ENCODE data around the gene PELI2.

The PELI2 gene

GRCh38 chr14:56172571-56172971 lies 54.4 kb downstream of the PELI2 start:
- DNase-seq (ENCODE audit: low read depth in 2 of 2): no peak

- no peak for DNase-seq (ENCODE audit: low read depth in 2 of 2)
Measured at GRCh38 chr14:56173365-56173922, 55.2 kb downstream of the PELI2 start.

- no peak for DNase-seq (ENCODE audit: low read depth in 2 of 2)
Measured at GRCh38 chr14:56175773-56176172, 57.6 kb downstream of the PELI2 start.

- no peak for DNase-seq (ENCODE audit: low read depth in 2 of 2)
Measured at GRCh38 chr14:56176530-56176929, 58.3 kb downstream of the PELI2 start.

GRCh38 chr14:56177036-56177435 lies 58.8 kb downstream of the PELI2 start:
- no peak for DNase-seq (ENCODE audit: low read depth in 2 of 2)

- no peak for DNase-seq (ENCODE audit: low read depth in 2 of 2)
Measured at GRCh38 chr14:56180754-56181542, 62.7 kb downstream of the PELI2 start.

GRCh38 chr14:56181681-56182085 lies 63.5 kb downstream of the PELI2 start:
- DNase-seq (ENCODE audit: low read depth in 2 of 2): no peak

GRCh38 chr14:56182410-56182809 lies 64.2 kb downstream of the PELI2 start:
- DNase-seq (ENCODE audit: low read depth in 2 of 2): no peak

- DNase-seq (ENCODE audit: low read depth in 2 of 2): no peak
Measured at GRCh38 chr14:56183631-56184157, 65.5 kb downstream of the PELI2 start.

- DNase-seq (ENCODE audit: low read depth in 2 of 2): no peak
Measured at GRCh38 chr14:56185992-56186391, 67.8 kb downstream of the PELI2 start.

- no peak for DNase-seq (ENCODE audit: low read depth in 2 of 2)
Measured at GRCh38 chr14:56187736-56188135, 69.5 kb downstream of the PELI2 start.

GRCh38 chr14:56189307-56189706 lies 71.1 kb downstream of the PELI2 start:
- DNase-seq (ENCODE audit: low read depth in 2 of 2): no peak

GRCh38 chr14:56193347-56193746 lies 75.1 kb downstream of the PELI2 start:
- DNase-seq (ENCODE audit: low read depth in 2 of 2): no peak

GRCh38 chr14:56194042-56194441 lies 75.8 kb downstream of the PELI2 start:
- DNase-seq (ENCODE audit: low read depth in 2 of 2): no peak

GRCh38 chr14:56195223-56195622 lies 77.0 kb downstream of the PELI2 start:
- no peak for DNase-seq (ENCODE audit: low read depth in 2 of 2)

GRCh38 chr14:56195704-56196103 lies 77.5 kb downstream of the PELI2 start:
- no peak for DNase-seq (ENCODE audit: low read depth in 2 of 2)

GRCh38 chr14:56196274-56196673 lies 78.1 kb downstream of the PELI2 start:
- no peak for DNase-seq (ENCODE audit: low read depth in 2 of 2)

- no peak for DNase-seq (ENCODE audit: low read depth in 2 of 2)
Measured at GRCh38 chr14:56197150-56197549, 78.9 kb downstream of the PELI2 start.

GRCh38 chr14:56198438-56198837 lies 80.2 kb downstream of the PELI2 start:
- DNase-seq (ENCODE audit: low read depth in 2 of 2): no peak

- no peak for DNase-seq (ENCODE audit: low read depth in 2 of 2)
Measured at GRCh38 chr14:56199095-56199981, 81.1 kb downstream of the PELI2 start.

- DNase-seq (ENCODE audit: low read depth in 2 of 2): no peak
Measured at GRCh38 chr14:56199982-56200577, 81.9 kb downstream of the PELI2 start.

- DNase-seq (ENCODE audit: low read depth in 2 of 2): no peak
Measured at GRCh38 chr14:56202256-56202655, 84.0 kb downstream of the PELI2 start.

Data from stimulated activated CD8-positive, alpha-beta memory T cell treated with anti-CD3 and anti-CD28 coated beads, Interleukin-2, amount 100 ng/mL, for 1 hour (primary cell).